Mesendoderm (in vitro differentiated cells): Measurements from ENCODE around the gene ZNRF1.

ENCODE experiments used
- DNase-seq: peaks from one replicate; pipeline ENCODE4 v3.0.0; 2013
- H2AK5ac ChIP-seq: 2 replicates; pipeline ENCODE4 v1.6.1; 2013; ENCODE audit warnings: low read length, inconsistent platforms
- H2BK120ac ChIP-seq: 2 replicates; pipeline ENCODE4 v1.6.1; 2013; ENCODE audit warnings: low read depth, mild to moderate bottlenecking, low read length, moderate library complexity, mixed read lengths
- H2BK15ac ChIP-seq: replicated peaks from 2 replicates; pipeline ENCODE4 v1.6.1; 2013; ENCODE audit warnings: low read depth, mild to moderate bottlenecking, moderate library complexity
- H2BK5ac ChIP-seq: 2 replicates; pipeline ENCODE4 v1.6.1; 2013; ENCODE audit warnings: low read length, inconsistent platforms
- H3K18ac ChIP-seq: 2 replicates; pipeline ENCODE4 v1.6.1; 2013; ENCODE audit warnings: mild to moderate bottlenecking, low read length, mixed read lengths
- H3K23ac ChIP-seq: one replicate; pipeline ENCODE4 v1.6.1; 2013; ENCODE audit warnings: low read length
- H3K27ac ChIP-seq: 2 replicates; pipeline ENCODE4 v1.5.1; 2013; ENCODE audit warnings: low read depth, mild to moderate bottlenecking, inconsistent platforms, low read length, moderate library complexity
- H3K27me3 ChIP-seq: 2 replicates; pipeline ENCODE4 v1.6.1; 2013; ENCODE audit warnings: low read length, control low read depth, mild to moderate bottlenecking, inconsistent platforms; ENCODE audit not compliant: insufficient read depth, poor library complexity
- H3K36me3 ChIP-seq: 2 replicates; pipeline ENCODE4 v1.6.1; 2013; ENCODE audit warnings: low read length, inconsistent platforms; ENCODE audit not compliant: control insufficient read depth, insufficient read depth
- H3K4ac ChIP-seq: one replicate; pipeline ENCODE4 v1.6.1; 2013; ENCODE audit warnings: low read depth, mild to moderate bottlenecking, low read length, moderate library complexity
- H3K4me1 ChIP-seq: 2 replicates; pipeline ENCODE4 v1.6.1; 2013; ENCODE audit warnings: low read depth, low read length, inconsistent platforms; ENCODE audit not compliant: control insufficient read depth
- H3K4me2 ChIP-seq: 2 replicates; pipeline ENCODE4 v1.6.1; 2013; ENCODE audit warnings: low read length
- H3K4me3 ChIP-seq: 2 replicates; pipeline ENCODE4 v1.5.1; 2013; ENCODE audit warnings: mild to moderate bottlenecking, low read length
- H3K56ac ChIP-seq: one replicate; pipeline ENCODE4 v1.6.1; 2013; ENCODE audit warnings: low read length
- H3K79me1 ChIP-seq: 2 replicates; pipeline ENCODE4 v1.6.1; 2013; ENCODE audit warnings: low read length, inconsistent platforms
- H3K79me2 ChIP-seq: 2 replicates; pipeline ENCODE4 v1.6.1; 2013; ENCODE audit warnings: mild to moderate bottlenecking, low read length; ENCODE audit not compliant: control insufficient read depth, insufficient read depth
- H3K9ac ChIP-seq: 2 replicates; pipeline ENCODE4 v1.6.1; 2013; ENCODE audit warnings: low read length, inconsistent platforms
- H4K5ac ChIP-seq: one replicate; pipeline ENCODE4 v1.6.1; 2013; ENCODE audit warnings: low read length
- H4K8ac ChIP-seq: one replicate; pipeline ENCODE4 v1.6.1; 2013; ENCODE audit warnings: low read depth, mild to moderate bottlenecking, control low read depth, low read length, moderate library complexity
- WGBS: extraction: QIAGEN DNeasy Blood & Tissue Kit; methylation state at CpG from one replicate; pipeline ENCODE4 v1.1.7; 2013; ENCODE audit warnings: low lambda C conversion rate, missing lambda C conversion rate; ENCODE audit not compliant: insufficient coverage; ENCODE audit errors: extremely low coverage; 5-methylcytosine and 5-hydroxymethylcytosine counted together

The ZNRF1 gene

DNA sequence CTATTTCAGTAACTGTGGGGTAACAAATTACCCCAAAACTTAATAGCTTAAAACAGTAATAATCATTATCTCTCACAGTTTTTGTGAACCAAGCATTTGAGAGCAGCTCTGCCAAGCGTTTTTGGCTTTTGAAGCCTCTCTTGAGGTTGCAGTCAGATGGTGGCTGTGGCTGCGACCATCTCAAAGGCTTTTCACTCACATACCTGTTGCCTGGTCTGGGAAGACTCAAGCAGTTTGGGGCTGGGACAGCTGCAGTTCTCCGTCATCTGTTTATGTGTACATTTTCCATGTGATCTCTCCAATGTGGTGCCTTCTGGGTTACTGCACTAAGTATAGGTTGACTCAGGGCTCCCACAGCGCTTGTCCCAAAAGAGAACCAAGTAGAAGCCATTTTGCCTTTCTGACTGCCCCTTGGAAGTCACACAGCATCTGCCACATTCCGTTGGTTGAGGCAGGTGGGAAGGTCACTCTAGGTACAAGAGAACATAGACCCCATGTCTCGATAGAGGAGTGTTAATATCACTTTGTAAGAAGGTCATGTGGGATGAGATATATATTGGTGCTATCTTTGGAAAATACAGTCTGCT lies 68.1 kb downstream of the ZNRF1 start:
- Histone ChIP-seq H4K8ac (no peak overlapping the region), H2BK120ac (no peak overlapping the region), H3K27ac (no peak overlapping the region), H3K4me2 (no peak overlapping the region), H3K4ac (no peak overlapping the region), H3K23ac (no peak overlapping the region), H2BK5ac (no peak overlapping the region), H2BK15ac (no peak overlapping the region), H3K56ac (no peak overlapping the region), H3K79me1 (peaks cover 30% of the 10 kb centered on the region), H3K18ac (no peak overlapping the region), H3K79me2 (peaks cover 32% of the 10 kb centered on the region), H3K27me3 (no peaks in the 10 kb centered on the region), H4K5ac (no peak overlapping the region), H3K4me1 (peaks cover 2% of the 10 kb centered on the region), H2AK5ac (no peak overlapping the region), H3K36me3 (no peaks in the 10 kb centered on the region), H3K9ac (no peak overlapping the region), H3K4me3 (no peak overlapping the region)
- no CpG with 5 or more reads among the region's 6 CpGs for WGBS
- no peak for DNase-seq

GRCh38 chr16:75068085-75069031 lies 69.5 kb downstream of the ZNRF1 start:
- H3K4me2 ChIP-seq = no peak overlapping the region
- H3K4me1 ChIP-seq = peaks cover 4% of the 10 kb centered on the region
- no peak overlapping the region for H3K23ac ChIP-seq
- peaks cover 34% of the 10 kb centered on the region for H3K79me1 ChIP-seq
- H4K5ac ChIP-seq = no peak overlapping the region
- no peak overlapping the region for H4K8ac ChIP-seq
- no peak overlapping the region for H3K56ac ChIP-seq
- no peak overlapping the region for H2BK120ac ChIP-seq
- H3K36me3 ChIP-seq = no peaks in the 10 kb centered on the region
- no peak overlapping the region for H3K4me3 ChIP-seq
- H2BK5ac ChIP-seq = no peak overlapping the region
- no CpG with 5 or more reads among the region's 10 CpGs for WGBS
- no peak overlapping the region for H3K9ac ChIP-seq
- H2AK5ac ChIP-seq = no peak overlapping the region
- no peaks in the 10 kb centered on the region for H3K27me3 ChIP-seq
- no peak for DNase-seq
- H3K79me2 ChIP-seq = peaks cover 28% of the 10 kb centered on the region
- no peak overlapping the region for H3K4ac ChIP-seq
- H2BK15ac ChIP-seq = no peak overlapping the region
- no peak overlapping the region for H3K27ac ChIP-seq
- no peak overlapping the region for H3K18ac ChIP-seq

DNA sequence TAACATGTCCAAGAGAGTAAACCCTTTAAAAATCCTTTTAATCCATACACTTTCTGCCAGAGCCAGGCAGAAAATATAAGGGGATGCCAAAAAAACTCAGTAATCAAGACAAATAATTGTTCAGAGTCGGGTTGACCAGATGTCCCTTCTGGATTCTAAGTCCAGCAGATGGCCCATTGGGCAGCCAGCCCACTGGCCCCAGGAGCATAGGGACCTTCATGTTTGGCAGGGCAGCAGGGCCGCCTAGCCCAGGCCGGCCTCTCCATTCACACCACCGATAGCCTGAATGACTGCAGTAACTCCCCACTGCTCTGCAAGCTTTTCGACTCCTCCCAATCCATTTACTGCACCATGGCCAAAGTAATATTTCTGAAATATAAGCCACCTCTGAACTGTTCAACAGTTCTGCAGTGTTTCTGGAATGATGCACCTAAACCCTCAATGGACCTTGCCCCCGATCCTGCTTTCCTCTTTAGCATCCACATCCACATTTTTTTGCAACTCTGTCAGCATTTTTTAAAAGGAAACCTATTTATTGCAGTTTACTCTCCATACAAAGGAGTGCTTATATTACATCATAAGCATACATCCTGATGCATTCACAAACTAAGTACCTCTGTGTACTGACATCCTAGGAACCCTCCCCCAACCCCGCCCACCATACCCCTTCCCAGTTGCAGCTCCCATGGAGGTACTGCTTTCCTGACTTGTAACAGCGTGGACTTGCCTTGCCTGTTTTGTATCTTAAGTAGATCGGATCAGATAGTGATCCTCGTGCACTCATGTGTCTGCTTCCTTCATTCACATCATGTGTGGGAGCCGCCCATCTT lies 71.4 kb downstream of the ZNRF1 start:
- H3K27me3 ChIP-seq = no peaks in the 10 kb centered on the region
- no peak overlapping the region for H3K23ac ChIP-seq
- no peak overlapping the region for H3K27ac ChIP-seq
- no peak overlapping the region for H2BK5ac ChIP-seq
- peaks cover 33% of the 10 kb centered on the region for H3K79me2 ChIP-seq
- H3K9ac ChIP-seq = no peak overlapping the region
- no peak overlapping the region for H3K56ac ChIP-seq
- no peaks in the 10 kb centered on the region for H3K36me3 ChIP-seq
- H2AK5ac ChIP-seq = no peak overlapping the region
- H3K79me1 ChIP-seq = peaks cover 38% of the 10 kb centered on the region
- no peak overlapping the region for H4K5ac ChIP-seq
- H2BK120ac ChIP-seq = no peak overlapping the region
- H3K4me1 ChIP-seq = peaks cover 13% of the 10 kb centered on the region
- no peak for DNase-seq
- no peak overlapping the region for H2BK15ac ChIP-seq
- H3K4ac ChIP-seq = no peak overlapping the region
- no peak overlapping the region for H3K4me2 ChIP-seq
- H3K4me3 ChIP-seq = no peak overlapping the region
- no CpG with 5 or more reads among the region's 11 CpGs for WGBS
- no peak overlapping the region for H4K8ac ChIP-seq
- no peak overlapping the region for H3K18ac ChIP-seq

DNA sequence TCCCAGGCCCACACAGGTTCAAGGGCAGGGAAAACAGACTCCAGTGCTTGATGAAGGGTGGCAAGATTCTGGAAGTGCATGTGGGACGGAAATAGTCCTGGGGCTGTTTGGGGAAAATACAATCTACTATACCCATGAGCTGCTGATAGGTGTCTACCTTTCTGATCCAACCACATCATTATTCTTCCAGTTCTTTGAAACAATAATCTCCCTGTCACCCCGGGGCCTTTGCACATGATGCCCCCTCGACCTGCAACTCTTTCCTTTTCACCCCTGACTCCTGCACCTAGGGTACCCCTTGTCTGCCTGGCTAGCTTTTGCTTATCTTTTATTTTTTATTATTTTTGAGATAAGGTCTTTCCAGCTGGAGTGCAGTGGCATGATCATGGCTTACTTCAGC lies 72.8 kb downstream of the ZNRF1 start:
- Histone ChIP-seq H3K79me1 (peaks cover 44% of the 10 kb centered on the region), H2BK120ac (no peak overlapping the region), H3K23ac (no peak overlapping the region), H3K4me3 (no peak overlapping the region), H4K8ac (no peak overlapping the region), H3K9ac (no peak overlapping the region), H3K4me2 (no peak overlapping the region), H3K4ac (no peak overlapping the region), H3K79me2 (peaks cover 39% of the 10 kb centered on the region), H3K27me3 (no peaks in the 10 kb centered on the region), H3K36me3 (no peaks in the 10 kb centered on the region), H2BK15ac (no peak overlapping the region), H3K4me1 (peaks cover 14% of the 10 kb centered on the region), H3K18ac (no peak overlapping the region), H4K5ac (no peak overlapping the region), H3K56ac (no peak overlapping the region), H3K27ac (no peak overlapping the region), H2AK5ac (no peak overlapping the region), H2BK5ac (no peak overlapping the region)
- no peak for DNase-seq
- no CpG with 5 or more reads among the region's 3 CpGs for WGBS

DNA sequence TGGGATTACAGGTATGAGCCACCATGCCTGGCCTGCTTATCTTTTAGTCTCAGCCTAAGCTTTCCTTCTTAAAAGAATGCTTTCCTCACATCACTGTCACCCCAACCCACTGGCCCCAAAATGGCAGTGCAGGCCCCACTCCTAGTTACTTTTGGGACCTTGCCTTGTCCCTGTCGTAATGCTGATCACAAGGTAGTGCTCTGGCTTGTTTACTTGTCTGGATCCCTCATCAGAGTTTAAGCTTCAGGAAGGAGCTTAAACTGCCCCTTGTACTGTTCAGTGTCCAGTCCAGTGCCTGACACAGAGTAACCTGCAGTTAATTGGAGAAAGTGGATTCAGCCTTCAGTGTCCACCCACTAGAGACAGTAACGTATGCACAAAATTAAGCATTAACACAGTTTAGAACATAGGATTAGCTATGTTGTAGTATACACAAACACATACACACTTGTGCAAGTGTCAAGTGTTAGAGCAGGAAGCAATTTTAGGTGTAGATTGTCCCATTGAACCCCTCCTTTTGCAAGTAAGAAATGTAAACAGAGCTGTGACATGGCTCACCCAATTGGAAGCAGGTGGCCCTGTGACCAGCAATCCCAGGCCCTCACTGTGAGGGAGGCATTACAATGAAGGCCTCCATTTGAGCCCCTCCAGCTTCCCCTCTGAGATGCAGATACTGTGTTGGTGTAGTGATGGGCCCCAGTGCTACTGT lies 73.6 kb downstream of the ZNRF1 start:
- Histone ChIP-seq H3K23ac (no peak overlapping the region), H3K9ac (no peak overlapping the region), H2BK5ac (no peak overlapping the region), H3K4me2 (no peak overlapping the region), H3K27me3 (no peaks in the 10 kb centered on the region), H3K4me1 (peaks cover 14% of the 10 kb centered on the region), H3K56ac (no peak overlapping the region), H2BK120ac (no peak overlapping the region), H3K36me3 (no peaks in the 10 kb centered on the region), H3K27ac (no peak overlapping the region), H3K79me2 (peaks cover 40% of the 10 kb centered on the region), H3K4me3 (no peak overlapping the region), H2AK5ac (no peak overlapping the region), H3K4ac (no peak overlapping the region), H3K79me1 (peaks cover 42% of the 10 kb centered on the region), H3K18ac (no peak overlapping the region), H2BK15ac (no peak overlapping the region), H4K8ac (no peak overlapping the region), H4K5ac (no peak overlapping the region)
- DNase-seq = no peak
- no CpG with 5 or more reads among the region's 2 CpGs for WGBS
